ENCODE data around the gene PFDN6.

PFDN6 gene

GRCh38 chr6:33295621-33296369, 6.4 kb downstream of the PFDN6 start:
- no peak for DNase-seq (ENCODE audit: low spot score)

GRCh38 chr6:33296797-33297405, 7.5 kb downstream of the PFDN6 start:
- DNase-seq (ENCODE audit: low spot score): no peak

GRCh38 chr6:33297406-33297955, 8.1 kb downstream of the PFDN6 start:
- DNase-seq (ENCODE audit: low spot score): no peak

- DNase-seq (ENCODE audit: low spot score): peak; percentile 46
Measured at GRCh38 chr6:33297956-33298772, 8.8 kb downstream of the PFDN6 start.

GRCh38 chr6:33298773-33299236, 9.4 kb downstream of the PFDN6 start, which contains the start of gene RGL2:
RGL2 (minus strand) TSS chr6:33298942; CDS start chr6:33298610, 332 bp downstream.
- DNase-seq (ENCODE audit: low spot score): peak; percentile 35

GRCh38 chr6:33299237-33299944, 10.0 kb downstream of the PFDN6 start:
- DNase-seq (ENCODE audit: low spot score): peak; percentile 94

GRCh38 chr6:33301877-33302276, 12.5 kb downstream of the PFDN6 start:
- no peak for DNase-seq (ENCODE audit: low spot score)

GRCh38 chr6:33304216-33304615, 14.8 kb downstream of the PFDN6 start:
- no peak for DNase-seq (ENCODE audit: low spot score)

- DNase-seq (ENCODE audit: low spot score): no peak
Measured at GRCh38 chr6:33305052-33305451, 15.7 kb downstream of the PFDN6 start.

- no peak for DNase-seq (ENCODE audit: low spot score)
Measured at GRCh38 chr6:33306356-33306755, 17.0 kb downstream of the PFDN6 start.

GRCh38 chr6:33312361-33313104, 23.1 kb downstream of the PFDN6 start:
- no peak for DNase-seq (ENCODE audit: low spot score)

- peak; percentile 53 for DNase-seq (ENCODE audit: low spot score)
Measured at GRCh38 chr6:33313105-33313708, 23.8 kb downstream of the PFDN6 start.

- DNase-seq (ENCODE audit: low spot score): no peak
Measured at GRCh38 chr6:33313709-33314514, 24.5 kb downstream of the PFDN6 start, which contains the start of gene TAPBP. TAPBP (minus strand) TSS chr6:33314078; CDS start chr6:33314041, 37 bp downstream.

- peak; percentile 53 for DNase-seq (ENCODE audit: low spot score)
Measured at GRCh38 chr6:33314515-33314942, 25.1 kb downstream of the PFDN6 start.

- DNase-seq (ENCODE audit: low spot score): no peak
Measured at GRCh38 chr6:33314943-33315792, 25.8 kb downstream of the PFDN6 start.

GRCh38 chr6:33315793-33316602, 26.6 kb downstream of the PFDN6 start:
- DNase-seq (ENCODE audit: low spot score): no peak

GRCh38 chr6:33316603-33317418, 27.4 kb downstream of the PFDN6 start:
- no peak for DNase-seq (ENCODE audit: low spot score)

Measured in kidney capillary endothelial cell (primary cell).